GM20000 (cell line): ENCODE data around the gene SNX1.

Experiments used
- DNase-seq: peaks from one replicate; pipeline ENCODE4 v3.0.0; 2012; ENCODE audit warnings: low spot score
- CTCF ChIP-seq: IDR thresholded peaks from 2 replicates; pipeline ENCODE4 v1.5.1; 2012; ENCODE audit warnings: mild to moderate bottlenecking, control low read depth; ENCODE audit errors: extremely low read depth, missing control alignments

SNX1 gene

GRCh38 chr15:64149893-64150578 is 54.3 kb downstream of the SNX1 start:
- no peak for TF ChIP-seq CTCF
- peak; percentile 32 for DNase-seq

- TF ChIP-seq CTCF: no peak
- DNase-seq: no peak
Observed at GRCh38 chr15:64151727-64152506, 56.1 kb downstream of the SNX1 start, which contains the start of gene SNX22. Gene SNX22, plus strand, starts transcription at chr15:64151731. Its CDS starts 45 bp downstream, at chr15:64151776.

GRCh38 chr15:64152507-64153387 is 57.0 kb downstream of the SNX1 start:
- TF ChIP-seq CTCF: no peak

GRCh38 chr15:64153480-64154367 is 57.9 kb downstream of the SNX1 start:
- peak; percentile 100 for TF ChIP-seq CTCF
- DNase-seq: peak; percentile 92

More at GRCh38 chr15:64152507-64153387, 57.0 kb downstream of the SNX1 start:
- peak; percentile 58 for DNase-seq

GRCh38 chr15:64155802-64156651 is 60.2 kb downstream of the SNX1 start:
- TF ChIP-seq CTCF: no peak

More at GRCh38 chr15:64155802-64156651, 60.2 kb downstream of the SNX1 start:
- DNase-seq: no peak
